Measurements from ENCODE around the gene PLK3. TPM values are rescaled to one million over a fixed set of nuclear protein-coding genes. Genes with fewer than 3 reads are reported as not detected.

The PLK3 gene
- total RNA-seq, 2 experiments from 2014 or later, result 8.8 to 10.1 TPM

- H3K36me3 ChIP-seq (ENCODE audit: insufficient read depth, low read length), result no peaks in the 10 kb centered on the region
- no peak overlapping the region for H3K4me2 ChIP-seq (ENCODE audit: low read length)
- ChIA-PET POLR2A (interaction anchor here (0.6 to 1.7 kb wide), 2 partner anchors 12 to 131 kb away, joined by 3 to 4 read pairs; no protein-coding TSS in a partner anchor), CTCF (ENCODE audit: unreplicated experiment) (interaction anchor here (0.6 kb wide), 2 partner anchors 186 to 479 kb away, joined by 3 read pairs; no protein-coding TSS in a partner anchor)
- H3K4me1 ChIP-seq (ENCODE audit: insufficient read depth, low read length, poor library complexity, severe bottlenecking), result no peaks in the 10 kb centered on the region
- DNase-seq (ENCODE audit: low spot score), result no peak
- no peak overlapping the region for H3K27ac ChIP-seq (ENCODE audit: low read depth, low read length, poor library complexity, severe bottlenecking)
- H3K4me3 ChIP-seq (ENCODE audit: low read depth, low read length, poor library complexity, severe bottlenecking), result no peak overlapping the region
- H3K9me3 ChIP-seq (ENCODE audit: low read length), result no peaks in the 10 kb centered on the region
- intact Hi-C loops (cut with micrococcal nuclease; ENCODE audit: unreplicated experiment), result loop anchor here (10.0 kb wide), 1 partner anchor 153 kb away; the partner anchor contains the start of gene EIF2B3
- no peaks in the 10 kb centered on the region for H3K79me2 ChIP-seq (ENCODE audit: insufficient read depth, low read depth, low read length)
- TF ChIP-seq EZH2phosphoT487 (IDR thresholded peaks at IDR 0.05; ENCODE audit: borderline replicate concordance, low read depth, low read length) (no peak), CTCF (conservative IDR thresholded peaks at IDR 0.05; ENCODE audit: low read length) (no peak)
- no TSS peak for BruUV-seq (replicated peaks)
- no peak overlapping the region for H2AFZ ChIP-seq (ENCODE audit: low read length)
- H3K9me2 ChIP-seq (ENCODE audit: insufficient read depth, low read length), result no peaks in the 10 kb centered on the region
- no peaks in the 10 kb centered on the region for H4K20me1 ChIP-seq (ENCODE audit: insufficient read depth, low read length)
Measured at GRCh38 chr1:44832056-44832705, 32.0 kb downstream of the PLK3 start.

GRCh38 chr1:44834328-44834727 is 34.2 kb downstream of the PLK3 start:
- no TSS peak for BruUV-seq (replicated peaks)
- Histone ChIP-seq H4K20me1 (ENCODE audit: insufficient read depth, low read length) (no peaks in the 10 kb centered on the region), H3K4me1 (ENCODE audit: insufficient read depth, low read length, poor library complexity, severe bottlenecking) (no peaks in the 10 kb centered on the region), H3K27ac (ENCODE audit: low read depth, low read length, poor library complexity, severe bottlenecking) (no peak overlapping the region), H3K4me3 (ENCODE audit: low read depth, low read length, poor library complexity, severe bottlenecking) (no peak overlapping the region), H3K4me2 (ENCODE audit: low read length) (no peak overlapping the region), H3K79me2 (ENCODE audit: insufficient read depth, low read depth, low read length) (no peaks in the 10 kb centered on the region), H3K9me2 (ENCODE audit: insufficient read depth, low read length) (no peaks in the 10 kb centered on the region), H2AFZ (ENCODE audit: low read length) (no peak overlapping the region), H3K36me3 (ENCODE audit: insufficient read depth, low read length) (no peaks in the 10 kb centered on the region), H3K9me3 (ENCODE audit: low read length) (no peaks in the 10 kb centered on the region)
- POLR2A ChIA-PET, result no interaction called here
- CTCF ChIA-PET (ENCODE audit: unreplicated experiment), result no interaction called here
- no peak for DNase-seq (ENCODE audit: low spot score)
- TF ChIP-seq EZH2phosphoT487 (IDR thresholded peaks at IDR 0.05; ENCODE audit: borderline replicate concordance, low read depth, low read length) (no peak), CTCF (conservative IDR thresholded peaks at IDR 0.05; ENCODE audit: low read length) (no peak)
- intact Hi-C loops (cut with micrococcal nuclease; ENCODE audit: unreplicated experiment), result loop anchor here (2.0 to 10.0 kb wide), 2 partner anchors 150 to 466 kb away; partner anchors contain the start of gene EIF2B3
